Measurements from ENCODE around the gene TMTC1.
"Not testable (repeated sequence)": the region's sequence is repeated elsewhere in the genome, so short reads cannot be mapped to it uniquely, and the experiment has no call there.

TMTC1 gene

GRCh38 chr12:29672580-29672979 lies 111.2 kb downstream of the TMTC1 start:
- no peak for DNase-seq (ENCODE audit: low read depth, low spot score)

- no peak for DNase-seq (ENCODE audit: low read depth, low spot score)
These were observed 112.0 kb downstream of the TMTC1 start for GRCh38 chr12:29671742-29672141.

DNA sequence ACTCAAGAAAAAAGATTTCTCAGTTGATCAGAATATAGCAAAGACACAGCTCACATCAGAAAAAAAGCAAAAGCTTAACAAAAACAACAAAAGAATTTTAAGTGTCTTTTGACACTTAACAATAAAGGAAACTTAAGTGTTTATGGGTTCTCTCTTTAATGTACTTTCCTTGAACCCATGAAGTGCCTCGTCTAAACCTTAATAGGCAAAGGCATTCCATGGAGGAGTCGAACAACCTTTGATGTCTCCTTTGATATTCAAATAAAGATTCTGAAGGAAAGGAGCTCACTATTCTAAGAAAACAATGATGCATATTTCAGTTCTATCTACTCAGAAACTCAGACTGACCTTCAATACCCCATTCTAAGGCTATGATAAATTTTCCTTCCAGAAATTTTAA lies 116.7 kb downstream of the TMTC1 start:
- no peak for DNase-seq (ENCODE audit: low read depth, low spot score)

DNA sequence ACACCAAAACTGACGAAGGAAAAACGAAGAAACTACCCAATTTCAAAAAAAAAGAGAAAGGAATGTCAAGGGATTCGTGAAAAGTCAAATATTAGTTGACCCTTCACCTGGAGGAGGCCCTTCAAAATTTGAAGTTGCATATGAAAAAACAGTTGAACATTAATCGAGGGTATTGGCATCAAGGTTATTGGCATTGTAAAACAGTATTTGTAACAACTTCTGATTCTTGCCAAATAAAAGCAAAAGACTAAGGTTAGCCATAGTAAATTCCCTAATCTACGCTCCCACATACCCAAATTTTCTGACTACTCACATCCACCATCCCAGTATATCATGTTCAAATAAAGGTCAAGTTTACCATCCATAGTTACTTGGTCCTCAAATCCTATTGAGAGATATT lies 118.6 kb downstream of the TMTC1 start:
- no peak for DNase-seq (ENCODE audit: low read depth, low spot score)

DNA sequence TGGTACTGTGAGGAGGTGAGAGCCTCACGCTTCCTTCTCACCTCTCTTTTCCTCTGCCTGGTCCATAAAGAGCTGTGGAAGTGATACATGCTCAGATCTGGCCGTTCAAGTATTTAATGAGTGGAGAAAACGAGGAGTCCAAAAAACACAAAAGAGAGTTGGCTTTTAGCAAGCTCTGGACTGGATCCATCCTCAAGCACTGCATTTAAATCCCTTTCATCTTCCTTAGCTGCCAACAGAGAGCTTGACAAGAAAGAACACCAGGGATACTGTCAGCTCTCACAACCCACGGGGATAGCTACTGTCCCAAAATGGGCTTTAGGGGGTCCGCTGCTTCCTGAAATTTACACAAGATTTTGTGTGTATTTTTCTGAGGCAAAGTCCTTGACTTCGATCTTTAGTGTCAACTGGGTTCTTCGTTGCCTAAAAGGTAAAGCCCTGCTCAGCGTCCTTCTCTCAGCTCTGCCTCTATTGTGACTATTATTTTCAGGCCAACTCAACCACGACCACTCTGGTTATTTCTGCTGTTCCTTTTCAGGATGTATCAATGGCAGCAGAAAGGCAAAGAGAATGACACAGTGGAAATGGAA lies 120.9 kb downstream of the TMTC1 start:
- DNase-seq (ENCODE audit: low read depth, low spot score): no peak

GRCh38 chr12:29660847-29661246 lies 122.9 kb downstream of the TMTC1 start:
- DNase-seq (ENCODE audit: low read depth, low spot score): no peak

- DNase-seq (ENCODE audit: low read depth, low spot score): no peak
These were observed 126.8 kb downstream of the TMTC1 start for GRCh38 chr12:29656762-29657538.

GRCh38 chr12:29655861-29656260 lies 127.9 kb downstream of the TMTC1 start:
- no peak for DNase-seq (ENCODE audit: low read depth, low spot score)

- DNase-seq (ENCODE audit: low read depth, low spot score): no peak
These were observed 130.5 kb downstream of the TMTC1 start for GRCh38 chr12:29653286-29653685.

- no peak for DNase-seq (ENCODE audit: low read depth, low spot score)
These were observed 133.4 kb downstream of the TMTC1 start for GRCh38 chr12:29650371-29650770.

DNA sequence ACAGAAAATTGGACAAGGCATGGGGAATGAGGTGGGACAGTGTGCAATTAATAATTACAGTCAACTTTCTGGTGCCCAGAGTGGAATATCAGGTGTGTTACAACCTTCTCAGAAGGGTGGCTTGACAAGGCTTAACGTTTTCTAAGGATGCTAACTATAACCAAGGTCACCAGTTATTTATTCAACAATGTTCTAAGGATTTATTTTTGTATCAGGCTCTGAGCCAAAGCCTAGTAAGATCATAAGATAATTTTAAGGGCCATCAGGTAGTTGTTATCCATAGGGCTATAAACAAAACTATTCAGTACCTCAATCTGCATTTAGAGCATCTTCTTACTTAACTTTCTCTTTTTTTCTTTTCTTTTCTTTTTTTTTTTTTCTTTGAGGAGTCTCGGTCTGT lies 134.0 kb downstream of the TMTC1 start:
- DNase-seq (ENCODE audit: low read depth, low spot score): no peak

DNA sequence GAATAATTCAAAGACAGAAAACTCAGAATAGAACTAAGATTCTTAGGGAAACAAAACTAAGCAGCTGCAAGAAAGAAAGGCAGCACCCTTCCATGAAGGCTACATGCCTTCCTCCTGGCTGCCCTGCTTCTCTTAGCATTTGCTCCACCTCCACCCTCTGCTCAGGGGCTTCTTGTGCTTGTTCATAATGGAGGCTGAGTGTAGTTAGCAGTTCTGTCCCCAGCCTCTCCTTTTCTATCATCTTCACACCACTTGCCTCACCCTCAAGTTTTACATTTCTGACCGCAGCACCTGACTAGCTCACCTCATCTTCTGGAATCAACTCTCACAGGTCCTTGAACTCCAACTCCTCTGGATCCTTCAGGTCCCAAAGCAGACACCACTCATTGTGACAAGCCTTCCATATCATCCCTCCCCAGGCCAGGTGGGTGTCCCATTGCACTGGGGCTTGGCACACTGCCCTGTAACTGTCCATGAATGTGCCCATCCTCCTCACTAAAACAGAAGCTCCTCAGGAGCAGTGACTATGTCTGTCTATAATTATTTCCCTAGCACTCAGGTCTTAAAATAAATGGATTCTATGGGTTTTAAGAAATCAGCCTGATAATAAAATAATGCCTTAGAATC lies 139.1 kb downstream of the TMTC1 start:
- DNase-seq (ENCODE audit: low read depth, low spot score): no peak

GRCh38 chr12:29640589-29641345 lies 143.0 kb downstream of the TMTC1 start:
- no peak for DNase-seq (ENCODE audit: low read depth, low spot score)

- no peak for DNase-seq (ENCODE audit: low read depth, low spot score)
These were observed 143.7 kb downstream of the TMTC1 start for GRCh38 chr12:29639893-29640495.

- DNase-seq (ENCODE audit: low read depth, low spot score): no peak
These were observed 145.2 kb downstream of the TMTC1 start for GRCh38 chr12:29638528-29638927.

DNA sequence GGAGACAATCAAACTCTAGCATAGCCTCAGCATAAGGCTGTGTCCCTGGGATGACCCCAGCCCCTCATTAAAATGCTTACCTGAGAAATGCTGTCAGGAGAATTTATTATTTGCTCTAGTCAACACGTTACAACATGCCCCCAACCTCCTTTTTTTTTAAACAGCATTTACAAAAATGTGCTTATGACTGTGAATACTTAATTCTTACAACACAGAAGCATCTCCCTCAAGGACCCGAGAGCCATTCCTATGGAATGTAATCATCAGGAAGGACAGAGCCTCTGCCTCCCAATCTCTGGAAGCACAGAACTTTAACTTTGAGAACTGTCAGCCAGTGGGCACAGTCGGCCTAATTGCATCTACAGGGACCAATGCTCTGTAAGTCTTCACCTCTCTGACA lies 149.7 kb downstream of the TMTC1 start:
- no peak for DNase-seq (ENCODE audit: low read depth, low spot score)

DNA sequence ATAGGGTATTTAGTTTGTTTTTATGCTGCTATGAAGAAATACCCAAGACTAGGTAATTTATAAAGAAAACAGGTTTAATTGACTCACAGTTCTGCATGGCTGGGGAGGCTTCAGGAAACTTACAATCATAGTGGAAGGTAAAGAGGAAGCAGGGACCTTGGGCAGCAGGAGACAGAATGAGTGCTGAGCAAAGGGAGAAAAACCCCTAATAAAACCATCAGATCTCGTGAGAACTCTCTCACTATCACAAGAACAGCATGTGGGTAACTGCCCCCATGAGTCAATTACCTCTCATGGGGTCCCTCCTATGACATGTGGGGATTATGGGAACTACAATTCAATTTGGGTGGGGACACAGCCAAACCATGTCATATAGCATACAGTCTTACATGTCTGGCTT lies 153.6 kb downstream of the TMTC1 start:
- DNase-seq (ENCODE audit: low read depth, low spot score): not testable (repeated sequence)

DNA sequence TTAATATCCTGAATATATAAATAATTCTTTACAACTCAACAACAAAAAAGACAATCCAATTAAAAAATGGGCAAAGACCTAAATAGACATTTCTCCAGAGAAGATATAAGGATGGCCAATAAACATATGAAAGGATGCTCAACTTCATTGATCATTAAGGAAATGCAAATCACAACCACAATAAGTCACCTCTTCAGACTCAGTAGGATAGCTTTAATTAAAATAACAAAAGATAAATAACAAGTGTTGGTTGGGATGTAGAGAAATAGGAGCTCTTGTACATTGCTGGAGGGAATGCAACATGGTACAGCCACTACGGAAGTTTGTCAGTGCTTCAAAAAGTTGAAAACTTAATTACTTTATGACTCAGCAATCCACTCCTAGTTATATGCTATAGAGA lies 156.5 kb downstream of the TMTC1 start:
- no peak for DNase-seq (ENCODE audit: low read depth, low spot score)

DNA sequence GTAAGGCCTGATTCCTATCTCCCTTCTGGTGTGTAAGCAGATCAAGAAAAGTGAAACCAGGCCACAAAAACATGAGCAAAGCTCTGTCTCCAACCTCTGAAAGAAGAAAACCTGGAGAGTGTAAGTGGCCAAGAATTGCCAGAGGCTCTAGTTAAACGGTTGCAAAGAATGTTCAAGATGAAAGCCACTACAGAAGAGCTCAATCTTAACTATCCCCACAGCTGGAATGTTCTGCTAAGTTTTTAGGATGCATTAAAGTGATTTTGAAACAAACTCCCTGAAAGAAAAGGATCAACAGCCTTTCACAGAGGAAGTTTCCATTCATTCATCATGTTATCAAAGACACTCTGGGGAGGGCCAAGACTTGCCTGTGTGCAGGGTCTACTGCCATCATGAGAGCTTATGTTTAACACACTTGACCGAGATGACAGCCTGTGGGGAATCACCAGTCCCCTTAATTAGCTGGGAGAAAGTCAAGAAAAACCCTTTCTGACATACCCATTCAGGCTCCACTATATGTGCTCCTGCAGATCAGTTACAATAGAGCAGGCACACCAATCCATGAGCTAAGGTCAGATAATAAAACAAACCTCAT lies 158.3 kb downstream of the TMTC1 start:
- no peak for DNase-seq (ENCODE audit: low read depth, low spot score)

- no peak for DNase-seq (ENCODE audit: low read depth, low spot score)
These were observed 161.5 kb downstream of the TMTC1 start for GRCh38 chr12:29622251-29622650.

DNA sequence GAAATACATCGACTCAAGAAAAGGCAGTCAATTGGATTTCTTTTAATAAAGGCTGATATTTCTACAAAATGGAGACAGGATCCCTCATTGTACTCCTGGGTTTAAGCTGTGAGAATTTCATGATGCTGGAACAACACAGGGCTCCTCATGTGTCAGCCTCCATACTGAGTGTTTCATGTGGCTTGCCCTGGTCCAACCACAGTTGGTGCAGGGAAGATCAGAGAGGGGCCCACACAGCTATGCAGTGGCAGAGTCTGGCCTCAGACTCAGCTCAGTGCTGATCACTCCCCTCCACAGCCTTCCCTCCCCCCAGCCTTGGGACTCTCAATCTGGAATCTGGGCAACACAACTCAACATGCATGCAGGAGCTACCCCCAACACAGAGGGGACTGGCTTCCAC lies 163.7 kb downstream of the TMTC1 start:
- DNase-seq (ENCODE audit: low read depth, low spot score): no peak

- DNase-seq (ENCODE audit: low read depth, low spot score): no peak
These were observed 166.3 kb downstream of the TMTC1 start for GRCh38 chr12:29617407-29617803.

Data from brain pericyte (primary cell).